GM12878 (cell line): ENCODE data around the gene HOOK2. TPM values are rescaled to one million over a fixed set of nuclear protein-coding genes. Genes with fewer than 3 reads are reported as not detected.

ENCODE experiments used
- CEBPB ChIP-seq, 2 experiments: fragments of 150-350 bp in 1 of 2; IDR thresholded peaks; 2 replicates each; pipeline ENCODE4 v1.6.1; 2012 to 2014; ENCODE audit warnings: low read depth in 2 of 2, low read length in 2 of 2, borderline replicate concordance in 1 of 2, inconsistent platforms in 1 of 2
- CHD4 ChIP-seq: fragments of 200-600 bp; sonication (generic); IDR thresholded peaks from 2 replicates; pipeline ENCODE4 v1.6.1; 2016; ENCODE audit warnings: mild to moderate bottlenecking
- EGR1 ChIP-seq, 2 experiments: IDR thresholded peaks; 1 replicate in 1 of 2; 2 replicates in 1 of 2; pipeline ENCODE4 v1.6.1; 2011 to 2012; ENCODE audit warnings: low read depth in 2 of 2, low read length in 2 of 2, borderline replicate concordance in 1 of 2, mild to moderate bottlenecking in 1 of 2, moderate library complexity in 1 of 2
- EP300 ChIP-seq, 2 experiments: fragments of 150-350 bp in 1 of 2; IDR thresholded peaks; 2 replicates each; pipeline ENCODE4 v1.6.1; 2011 to 2012; ENCODE audit warnings: low read depth in 2 of 2, low read length in 2 of 2, borderline replicate concordance in 1 of 2, improper control_type of control experiment in 1 of 2, inconsistent platforms in 1 of 2; ENCODE audit not compliant: control insufficient read depth in 1 of 2
- GABPA ChIP-seq: IDR thresholded peaks from 2 replicates; pipeline ENCODE4 v1.6.1; 2014; ENCODE audit warnings: antibody characterized with exemption, low read depth, mild to moderate bottlenecking, inconsistent platforms
- HCFC1 ChIP-seq: fragments of 150-350 bp; IDR thresholded peaks from 2 replicates; pipeline ENCODE4 v1.6.1; 2014; ENCODE audit warnings: low read length
- KAT2A ChIP-seq: conservative IDR thresholded peaks from 2 replicates; pipeline ENCODE4 v1.6.1; 2011; ENCODE audit warnings: low read depth, low read length; ENCODE audit not compliant: control insufficient read depth
- KLF5 ChIP-seq: fragments of 450-650 bp; IDR thresholded peaks from 2 replicates; pipeline ENCODE4 v1.6.1; 2014; ENCODE audit warnings: mild to moderate bottlenecking; ENCODE audit not compliant: partially characterized antibody
- LARP7 ChIP-seq: fragments of 450-650 bp; IDR thresholded peaks from 2 replicates; pipeline ENCODE4 v1.6.1; 2017; ENCODE audit warnings: mild to moderate bottlenecking
- MEF2A ChIP-seq: IDR thresholded peaks from 2 replicates; pipeline ENCODE4 v1.6.1; 2011; ENCODE audit warnings: low read depth, mild to moderate bottlenecking, low read length, moderate library complexity; ENCODE audit not compliant: insufficient read depth
- MXI1 ChIP-seq: fragments of 150-350 bp; IDR thresholded peaks from 2 replicates; pipeline ENCODE4 v1.6.1; 2011; ENCODE audit warnings: low read depth, mild to moderate bottlenecking, inconsistent platforms, low read length, improper control_type of control experiment
- MYC ChIP-seq: IDR thresholded peaks from 2 replicates; pipeline ENCODE4 v1.6.1; 2011; ENCODE audit warnings: mild to moderate bottlenecking, low read length, moderate library complexity, inconsistent platforms; ENCODE audit not compliant: insufficient read depth, insufficient replicate concordance, insufficient read length, severe bottlenecking
- NFYA ChIP-seq: IDR thresholded peaks from 2 replicates; pipeline ENCODE4 v1.6.1; 2011; ENCODE audit warnings: low read depth, mild to moderate bottlenecking, low read length, improper control_type of control experiment, borderline replicate concordance
- NR2C2 ChIP-seq: IDR thresholded peaks from 2 replicates; pipeline ENCODE4 v1.6.1; 2011; ENCODE audit warnings: borderline replicate concordance, low read depth; ENCODE audit not compliant: control insufficient read depth, insufficient read length
- NR2F1 ChIP-seq: fragments of 450-650 bp; conservative IDR thresholded peaks from 2 replicates; pipeline ENCODE4 v1.6.1; 2017; ENCODE audit warnings: mild to moderate bottlenecking
- PAX5 ChIP-seq: IDR thresholded peaks from 2 replicates; pipeline ENCODE4 v1.6.1; 2011; ENCODE audit warnings: low read depth, low read length, borderline replicate concordance
- SRF ChIP-seq, 2 experiments: IDR thresholded peaks; 2 replicates each; pipeline ENCODE4 v1.6.1; 2011; ENCODE audit warnings: low read depth in 2 of 2, low read length in 2 of 2, mild to moderate bottlenecking in 1 of 2, moderate library complexity in 1 of 2
- USF1 ChIP-seq: IDR thresholded peaks from 2 replicates; pipeline ENCODE4 v1.6.1; 2011; ENCODE audit warnings: borderline replicate concordance, low read depth, mild to moderate bottlenecking, moderate library complexity, mixed read lengths, low read length; ENCODE audit not compliant: insufficient read depth; ENCODE audit errors: extremely low read length
- YY1 ChIP-seq: IDR thresholded peaks from 2 replicates; pipeline ENCODE4 v1.6.1; 2011; ENCODE audit warnings: low read depth, mild to moderate bottlenecking, low read length
- polyA plus RNA-seq, 11 experiments: library from polyadenylated mRNA; depleted of rRNA in 4 of 11; unstranded in 6 of 11; stranded (reverse) in 5 of 11; fragments of >200 nt; fragmentation: Nextera tagmentation in 4 of 11; fragmentation: Illumina TruSeq in 1 of 11; extraction: Ambion mirVana in 4 of 11; extraction: Trizol in 1 of 11; gene quantifications; 1 replicate in 1 of 11; 2 replicates in 10 of 11; pipeline versions ENCODE4 v1.2.1 to v1.2.3, GENCODE V29; 2011 to 2016; ENCODE audit warnings: inconsistent platforms in 2 of 11, missing spikeins in 2 of 11, low read depth in 1 of 11
- total RNA-seq, 4 experiments: library from RNA; depleted of rRNA in 3 of 4; stranded (reverse); fragments of >200 nt in 3 of 4; fragmentation: Illumina TruSeq in 1 of 4; extraction: Trizol in 1 of 4; gene quantifications; 2 replicates each; pipeline versions ENCODE4 v1.2.1 to v1.2.3, GENCODE V29; 2013 to 2021
- TF ChIP-seq, protein P1 (sequence below): fragments of 450-650 bp; formaldehyde crosslinking; IDR thresholded peaks from 2 replicates; pipeline ENCODE4 v1.4.0; 2020; ENCODE audit warnings: mild to moderate bottlenecking, moderate library complexity
- TF ChIP-seq, protein P2 (sequence below): fragments of 450-650 bp; IDR thresholded peaks from 2 replicates; pipeline ENCODE4 v1.6.1; 2016; ENCODE audit warnings: mild to moderate bottlenecking

Gene HOOK2
- total and polyA plus RNA-seq, 10 of the 15 experiments (the other 5 are each of a cell fraction or from before 2014, with no cell fraction given), result 1.5 to 9.6 (median 6.2) TPM

DNA sequence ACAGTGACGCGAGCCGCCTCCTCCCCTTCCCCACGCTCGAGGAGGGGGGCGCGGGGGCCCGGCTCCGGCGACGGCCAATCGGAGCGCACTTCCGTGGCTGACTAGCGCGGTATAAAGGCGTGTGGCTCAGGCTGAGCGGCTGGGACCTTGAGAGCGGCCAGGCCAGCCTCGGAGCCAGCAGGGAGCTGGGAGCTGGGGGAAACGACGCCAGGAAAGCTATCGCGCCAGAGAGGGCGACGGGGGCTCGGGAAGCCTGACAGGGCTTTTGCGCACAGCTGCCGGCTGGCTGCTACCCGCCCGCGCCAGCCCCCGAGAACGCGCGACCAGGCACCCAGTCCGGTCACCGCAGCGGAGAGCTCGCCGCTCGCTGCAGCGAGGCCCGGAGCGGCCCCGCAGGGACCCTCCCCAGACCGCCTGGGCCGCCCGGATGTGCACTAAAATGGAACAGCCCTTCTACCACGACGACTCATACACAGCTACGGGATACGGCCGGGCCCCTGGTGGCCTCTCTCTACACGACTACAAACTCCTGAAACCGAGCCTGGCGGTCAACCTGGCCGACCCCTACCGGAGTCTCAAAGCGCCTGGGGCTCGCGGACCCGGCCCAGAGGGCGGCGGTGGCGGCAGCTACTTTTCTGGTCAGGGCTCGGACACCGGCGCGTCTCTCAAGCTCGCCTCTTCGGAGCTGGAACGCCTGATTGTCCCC lies 16.1 kb upstream of the HOOK2 start, which contains the start of gene JUNB (continued):
- TF ChIP-seq, protein P1, sequence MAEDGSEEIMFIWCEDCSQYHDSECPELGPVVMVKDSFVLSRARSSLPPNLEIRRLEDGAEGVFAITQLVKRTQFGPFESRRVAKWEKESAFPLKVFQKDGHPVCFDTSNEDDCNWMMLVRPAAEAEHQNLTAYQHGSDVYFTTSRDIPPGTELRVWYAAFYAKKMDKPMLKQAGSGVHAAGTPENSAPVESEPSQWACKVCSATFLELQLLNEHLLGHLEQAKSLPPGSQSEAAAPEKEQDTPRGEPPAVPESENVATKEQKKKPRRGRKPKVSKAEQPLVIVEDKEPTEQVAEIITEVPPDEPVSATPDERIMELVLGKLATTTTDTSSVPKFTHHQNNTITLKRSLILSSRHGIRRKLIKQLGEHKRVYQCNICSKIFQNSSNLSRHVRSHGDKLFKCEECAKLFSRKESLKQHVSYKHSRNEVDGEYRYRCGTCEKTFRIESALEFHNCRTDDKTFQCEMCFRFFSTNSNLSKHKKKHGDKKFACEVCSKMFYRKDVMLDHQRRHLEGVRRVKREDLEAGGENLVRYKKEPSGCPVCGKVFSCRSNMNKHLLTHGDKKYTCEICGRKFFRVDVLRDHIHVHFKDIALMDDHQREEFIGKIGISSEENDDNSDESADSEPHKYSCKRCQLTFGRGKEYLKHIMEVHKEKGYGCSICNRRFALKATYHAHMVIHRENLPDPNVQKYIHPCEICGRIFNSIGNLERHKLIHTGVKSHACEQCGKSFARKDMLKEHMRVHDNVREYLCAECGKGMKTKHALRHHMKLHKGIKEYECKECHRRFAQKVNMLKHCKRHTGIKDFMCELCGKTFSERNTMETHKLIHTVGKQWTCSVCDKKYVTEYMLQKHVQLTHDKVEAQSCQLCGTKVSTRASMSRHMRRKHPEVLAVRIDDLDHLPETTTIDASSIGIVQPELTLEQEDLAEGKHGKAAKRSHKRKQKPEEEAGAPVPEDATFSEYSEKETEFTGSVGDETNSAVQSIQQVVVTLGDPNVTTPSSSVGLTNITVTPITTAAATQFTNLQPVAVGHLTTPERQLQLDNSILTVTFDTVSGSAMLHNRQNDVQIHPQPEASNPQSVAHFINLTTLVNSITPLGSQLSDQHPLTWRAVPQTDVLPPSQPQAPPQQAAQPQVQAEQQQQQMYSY (CRISPR knock-in tag), result peak; percentile 71
- TF ChIP-seq EP300 (IDR thresholded peaks at IDR 0.05; ENCODE audit: borderline replicate concordance in 1 of 2, control insufficient read depth in 1 of 2, low read depth in 2 of 2, low read length in 2 of 2) (peak; percentile 14 to 78; a peak in 3 of 4 replicates), KAT2A (no peak), HCFC1 (peak; percentile 57), MYC (peak; percentile 39), CHD4 (no peak), GABPA (no peak), SRF (IDR thresholded peaks at IDR 0.05; ENCODE audit: low read depth in 2 of 2, low read length in 2 of 2) (no peak), MXI1 (peak; percentile 94), YY1 (peak; percentile 83), NR2C2 (no peak), USF1 (no peak), CEBPB (IDR thresholded peaks at IDR 0.05; ENCODE audit: borderline replicate concordance in 1 of 2, low read depth in 2 of 2, low read length in 2 of 2) (no peak; a peak in 1 of 4 replicates), EGR1 (IDR thresholded peaks at IDR 0.05; ENCODE audit: borderline replicate concordance in 1 of 2, low read depth in 2 of 2, low read length in 2 of 2) (peak in 1 of 2 experiments; percentile 58; a peak in 2 of 3 replicates), LARP7 (peak; percentile 100), PAX5 (peak; percentile 90; the same call in 1 of the 2 replicates), NR2F1 (peak; percentile 79), NFYA (no peak), KLF5 (peak; percentile 97), MEF2A (peak; percentile 72; the same call in 1 of the 2 replicates)
- TF ChIP-seq, protein P2, sequence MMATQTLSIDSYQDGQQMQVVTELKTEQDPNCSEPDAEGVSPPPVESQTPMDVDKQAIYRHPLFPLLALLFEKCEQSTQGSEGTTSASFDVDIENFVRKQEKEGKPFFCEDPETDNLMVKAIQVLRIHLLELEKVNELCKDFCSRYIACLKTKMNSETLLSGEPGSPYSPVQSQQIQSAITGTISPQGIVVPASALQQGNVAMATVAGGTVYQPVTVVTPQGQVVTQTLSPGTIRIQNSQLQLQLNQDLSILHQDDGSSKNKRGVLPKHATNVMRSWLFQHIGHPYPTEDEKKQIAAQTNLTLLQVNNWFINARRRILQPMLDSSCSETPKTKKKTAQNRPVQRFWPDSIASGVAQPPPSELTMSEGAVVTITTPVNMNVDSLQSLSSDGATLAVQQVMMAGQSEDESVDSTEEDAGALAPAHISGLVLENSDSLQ, result peak; percentile 86; the same call in 1 of the 2 replicates
